Mesendoderm (in vitro differentiated cells): ENCODE data around the gene SUPV3L1.

Experiments
- DNase-seq: peaks from one replicate; pipeline ENCODE4 v3.0.0; 2013
- H2AK5ac ChIP-seq: 2 replicates; pipeline ENCODE4 v1.6.1; 2013; ENCODE audit warnings: low read length, inconsistent platforms
- H2BK120ac ChIP-seq: 2 replicates; pipeline ENCODE4 v1.6.1; 2013; ENCODE audit warnings: low read depth, mild to moderate bottlenecking, low read length, moderate library complexity, mixed read lengths
- H2BK15ac ChIP-seq: replicated peaks from 2 replicates; pipeline ENCODE4 v1.6.1; 2013; ENCODE audit warnings: low read depth, mild to moderate bottlenecking, moderate library complexity
- H2BK5ac ChIP-seq: 2 replicates; pipeline ENCODE4 v1.6.1; 2013; ENCODE audit warnings: low read length, inconsistent platforms
- H3K18ac ChIP-seq: 2 replicates; pipeline ENCODE4 v1.6.1; 2013; ENCODE audit warnings: mild to moderate bottlenecking, low read length, mixed read lengths
- H3K23ac ChIP-seq: one replicate; pipeline ENCODE4 v1.6.1; 2013; ENCODE audit warnings: low read length
- H3K27ac ChIP-seq: 2 replicates; pipeline ENCODE4 v1.5.1; 2013; ENCODE audit warnings: low read depth, mild to moderate bottlenecking, inconsistent platforms, low read length, moderate library complexity
- H3K27me3 ChIP-seq: 2 replicates; pipeline ENCODE4 v1.6.1; 2013; ENCODE audit warnings: low read length, control low read depth, mild to moderate bottlenecking, inconsistent platforms; ENCODE audit not compliant: insufficient read depth, poor library complexity
- H3K36me3 ChIP-seq: 2 replicates; pipeline ENCODE4 v1.6.1; 2013; ENCODE audit warnings: low read length, inconsistent platforms; ENCODE audit not compliant: control insufficient read depth, insufficient read depth
- H3K4ac ChIP-seq: one replicate; pipeline ENCODE4 v1.6.1; 2013; ENCODE audit warnings: low read depth, mild to moderate bottlenecking, low read length, moderate library complexity
- H3K4me1 ChIP-seq: 2 replicates; pipeline ENCODE4 v1.6.1; 2013; ENCODE audit warnings: low read depth, low read length, inconsistent platforms; ENCODE audit not compliant: control insufficient read depth
- H3K4me2 ChIP-seq: 2 replicates; pipeline ENCODE4 v1.6.1; 2013; ENCODE audit warnings: low read length
- H3K4me3 ChIP-seq: 2 replicates; pipeline ENCODE4 v1.5.1; 2013; ENCODE audit warnings: mild to moderate bottlenecking, low read length
- H3K56ac ChIP-seq: one replicate; pipeline ENCODE4 v1.6.1; 2013; ENCODE audit warnings: low read length
- H3K79me1 ChIP-seq: 2 replicates; pipeline ENCODE4 v1.6.1; 2013; ENCODE audit warnings: low read length, inconsistent platforms
- H3K79me2 ChIP-seq: 2 replicates; pipeline ENCODE4 v1.6.1; 2013; ENCODE audit warnings: mild to moderate bottlenecking, low read length; ENCODE audit not compliant: control insufficient read depth, insufficient read depth
- H3K9ac ChIP-seq: 2 replicates; pipeline ENCODE4 v1.6.1; 2013; ENCODE audit warnings: low read length, inconsistent platforms
- H4K5ac ChIP-seq: one replicate; pipeline ENCODE4 v1.6.1; 2013; ENCODE audit warnings: low read length
- H4K8ac ChIP-seq: one replicate; pipeline ENCODE4 v1.6.1; 2013; ENCODE audit warnings: low read depth, mild to moderate bottlenecking, control low read depth, low read length, moderate library complexity
- WGBS: extraction: QIAGEN DNeasy Blood & Tissue Kit; methylation state at CpG from one replicate; pipeline ENCODE4 v1.1.7; 2013; ENCODE audit warnings: low lambda C conversion rate, missing lambda C conversion rate; ENCODE audit not compliant: insufficient coverage; ENCODE audit errors: extremely low coverage; 5-methylcytosine and 5-hydroxymethylcytosine counted together

SUPV3L1 gene

DNA sequence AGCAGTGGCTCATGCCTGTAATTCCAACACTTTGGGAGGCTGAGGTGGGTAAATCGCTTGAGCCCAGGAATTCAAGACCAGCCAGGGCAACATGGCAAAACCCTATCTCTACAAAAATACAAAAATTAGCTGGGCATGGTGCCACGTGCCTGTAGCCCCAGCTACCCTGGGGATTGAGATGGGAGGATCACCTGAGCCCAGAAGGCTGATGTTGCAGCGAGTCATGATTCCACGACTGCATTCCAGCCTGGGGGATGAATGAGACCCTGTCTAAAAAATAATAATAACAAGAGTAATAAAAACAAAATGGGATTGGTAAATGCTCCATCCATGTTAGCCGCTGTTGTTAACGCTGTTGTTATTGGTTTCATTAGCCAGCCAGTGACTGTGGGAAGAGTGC, 38.8 kb downstream of the SUPV3L1 start:
- H3K27ac ChIP-seq, result no peak overlapping the region
- no peak overlapping the region for H3K23ac ChIP-seq
- no peak overlapping the region for H2BK15ac ChIP-seq
- no peaks in the 10 kb centered on the region for H3K27me3 ChIP-seq
- H3K79me1 ChIP-seq, result no peaks in the 10 kb centered on the region
- H3K18ac ChIP-seq, result no peak overlapping the region
- H4K5ac ChIP-seq, result no peak overlapping the region
- H3K36me3 ChIP-seq, result no peaks in the 10 kb centered on the region
- peak overlapping the region; percentile 21 for H3K4ac ChIP-seq
- WGBS, result no CpG with 5 or more reads among the region's 6 CpGs
- no peak overlapping the region for H3K9ac ChIP-seq
- DNase-seq, result no peak
- no peak overlapping the region for H2AK5ac ChIP-seq
- H2BK120ac ChIP-seq, result no peak overlapping the region
- H3K4me3 ChIP-seq, result no peak overlapping the region
- peaks cover 5% of the 10 kb centered on the region for H3K4me1 ChIP-seq
- no peak overlapping the region for H3K4me2 ChIP-seq
- H4K8ac ChIP-seq, result no peak overlapping the region
- H2BK5ac ChIP-seq, result no peak overlapping the region
- no peak overlapping the region for H3K56ac ChIP-seq
- no peaks in the 10 kb centered on the region for H3K79me2 ChIP-seq

DNA sequence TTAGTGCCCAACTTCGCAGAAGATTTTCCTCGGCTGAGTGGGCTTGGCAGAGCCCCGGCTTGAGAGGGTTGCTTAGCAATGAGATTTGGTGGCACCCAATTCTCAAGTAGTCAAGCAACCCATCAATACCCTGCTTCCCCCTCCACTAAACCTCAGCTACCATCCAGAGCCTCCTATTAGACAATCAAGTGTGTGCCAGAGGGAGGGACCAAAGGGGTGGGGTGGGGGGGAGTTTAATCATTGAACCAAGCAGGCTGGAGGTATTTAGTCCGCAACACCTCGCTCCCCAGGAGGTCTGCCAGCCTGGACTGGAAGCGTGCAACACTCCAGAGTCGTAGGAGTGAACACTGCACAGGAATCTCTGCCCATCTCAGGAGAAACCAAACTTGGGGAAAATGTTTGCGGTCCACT, 40.0 kb downstream of the SUPV3L1 start, which contains the start of gene HKDC1:
HKDC1 (plus strand) TSS at position 292 of the 411 bp plus-strand sequence; CDS start at position 396, 104 bp downstream.
- no peak within 1 kb of the TSS for H2BK15ac ChIP-seq
- H3K18ac ChIP-seq, result no peak within 1 kb of the TSS
- H3K56ac ChIP-seq, result no peak within 1 kb of the TSS
- H3K27ac ChIP-seq, result no peak within 1 kb of the TSS
- H3K4me2 ChIP-seq, result no peak within 1 kb of the TSS
- no peak within 1 kb of the TSS for H3K23ac ChIP-seq
- no peaks in the 10 kb centered on the region for H3K79me2 ChIP-seq
- H3K36me3 ChIP-seq, result no peaks in the 10 kb centered on the region
- no peak within 1 kb of the TSS for H3K4ac ChIP-seq
- H3K9ac ChIP-seq, result no peak within 1 kb of the TSS
- no peak within 1 kb of the TSS for H2BK120ac ChIP-seq
- peaks cover 5% of the 10 kb centered on the region for H3K4me1 ChIP-seq
- H2BK5ac ChIP-seq, result no peak within 1 kb of the TSS
- no peak within 1 kb of the TSS for H2AK5ac ChIP-seq
- DNase-seq, result no peak
- H3K27me3 ChIP-seq, result no peaks in the 10 kb centered on the region
- no peaks in the 10 kb centered on the region for H3K79me1 ChIP-seq
- H4K5ac ChIP-seq, result no peak within 1 kb of the TSS
- no CpG with 5 or more reads among the region's 8 CpGs for WGBS
- H4K8ac ChIP-seq, result no peak within 1 kb of the TSS
- no peak within 1 kb of the TSS for H3K4me3 ChIP-seq

DNA sequence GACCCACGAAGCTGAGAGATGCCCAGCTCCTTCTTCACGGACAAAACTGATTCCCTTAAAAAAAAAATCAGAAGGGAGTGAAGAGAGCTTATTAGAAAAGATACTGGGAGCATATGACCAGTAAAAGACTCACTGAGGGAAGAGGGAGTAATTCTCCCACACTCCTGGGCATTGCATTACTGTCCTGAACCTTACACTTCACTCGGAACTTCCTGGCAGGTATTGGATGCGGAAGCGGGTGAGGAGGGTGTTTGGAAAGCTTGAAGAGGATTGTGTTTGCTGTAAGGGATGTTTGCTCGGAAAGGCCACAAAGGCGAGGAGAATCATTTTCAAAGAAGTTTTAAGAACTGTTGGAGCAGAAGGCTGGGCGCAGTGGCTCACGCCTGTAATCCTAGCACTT, 40.5 kb downstream of the SUPV3L1 start:
- no peak for DNase-seq

DNA sequence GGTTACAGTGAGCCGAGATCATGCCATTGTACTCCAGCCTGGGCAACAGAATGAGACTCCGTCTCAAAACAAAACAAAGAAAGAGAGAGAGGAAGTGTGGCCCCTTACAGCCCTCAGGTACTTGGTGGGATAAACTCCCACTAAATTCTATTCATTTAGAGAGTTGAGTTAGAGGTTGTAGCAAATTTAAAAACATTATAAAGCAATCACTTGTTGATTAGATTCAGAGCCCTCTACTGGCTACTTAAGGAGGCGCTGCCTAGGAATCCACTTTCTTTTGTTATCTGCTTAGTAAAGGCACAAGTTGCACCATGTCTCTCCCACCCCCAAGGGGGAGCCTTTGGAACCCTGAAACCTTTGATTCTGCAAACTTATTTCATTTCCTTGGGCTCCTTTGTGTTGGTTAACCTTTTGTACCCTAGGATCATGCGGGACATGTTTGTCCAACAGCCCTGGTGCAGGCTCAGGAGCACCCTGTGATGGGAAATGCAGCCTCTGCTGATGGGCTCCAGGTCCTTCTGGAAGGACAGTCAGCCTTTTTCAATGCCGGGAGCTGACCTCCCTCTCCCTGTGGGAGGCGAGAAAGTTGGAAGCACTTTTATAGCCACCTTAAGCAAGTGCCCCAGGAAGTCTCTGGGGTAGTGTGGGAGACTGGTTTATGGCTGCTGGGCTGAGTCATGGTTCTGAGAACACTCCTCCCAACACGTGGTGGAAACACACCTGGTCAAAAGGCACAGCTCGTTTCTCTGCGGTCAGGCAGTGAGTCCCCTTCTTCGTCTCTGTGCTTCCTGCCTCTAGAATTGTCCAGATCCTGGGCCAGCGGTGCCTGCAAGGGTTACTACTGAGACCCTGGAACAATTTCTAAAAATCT, 42.4 kb downstream of the SUPV3L1 start:
- H3K79me1 ChIP-seq, result no peaks in the 10 kb centered on the region
- peak overlapping the region; percentile 79 for H3K56ac ChIP-seq
- no peaks in the 10 kb centered on the region for H3K27me3 ChIP-seq
- no peak overlapping the region for H2BK15ac ChIP-seq
- H3K4ac ChIP-seq, result peak overlapping the region; percentile 73
- H3K4me2 ChIP-seq, result no peak overlapping the region
- peaks cover 5% of the 10 kb centered on the region for H3K4me1 ChIP-seq
- H3K79me2 ChIP-seq, result no peaks in the 10 kb centered on the region
- H2BK5ac ChIP-seq, result no peak overlapping the region
- no peaks in the 10 kb centered on the region for H3K36me3 ChIP-seq
- no peak overlapping the region for H3K4me3 ChIP-seq
- no peak overlapping the region for H3K23ac ChIP-seq
- no peak overlapping the region for H2BK120ac ChIP-seq
- H4K5ac ChIP-seq, result peak overlapping the region; percentile 59
- peak; percentile 88 for DNase-seq
- H3K18ac ChIP-seq, result peak overlapping the region; percentile 4
- no CpG with 5 or more reads among the region's 11 CpGs for WGBS
- no peak overlapping the region for H4K8ac ChIP-seq
- H2AK5ac ChIP-seq, result no peak overlapping the region
- peak overlapping the region; percentile 15 for H3K9ac ChIP-seq
- H3K27ac ChIP-seq, result peak overlapping the region; percentile 2

More for the DNA sequence above, 40.5 kb downstream of the SUPV3L1 start:
- Histone ChIP-seq H4K8ac (no peak overlapping the region), H3K4ac (no peak overlapping the region), H2BK5ac (no peak overlapping the region), H3K79me1 (no peaks in the 10 kb centered on the region), H3K56ac (no peak overlapping the region), H3K79me2 (no peaks in the 10 kb centered on the region), H3K4me1 (peaks cover 5% of the 10 kb centered on the region), H3K36me3 (no peaks in the 10 kb centered on the region), H3K9ac (no peak overlapping the region), H2BK120ac (no peak overlapping the region), H3K23ac (no peak overlapping the region), H3K18ac (no peak overlapping the region), H4K5ac (no peak overlapping the region), H2AK5ac (no peak overlapping the region), H3K27ac (no peak overlapping the region), H3K4me3 (no peak overlapping the region), H2BK15ac (no peak overlapping the region), H3K4me2 (no peak overlapping the region), H3K27me3 (no peaks in the 10 kb centered on the region)
- WGBS, result no CpG with 5 or more reads among the region's 9 CpGs

DNA sequence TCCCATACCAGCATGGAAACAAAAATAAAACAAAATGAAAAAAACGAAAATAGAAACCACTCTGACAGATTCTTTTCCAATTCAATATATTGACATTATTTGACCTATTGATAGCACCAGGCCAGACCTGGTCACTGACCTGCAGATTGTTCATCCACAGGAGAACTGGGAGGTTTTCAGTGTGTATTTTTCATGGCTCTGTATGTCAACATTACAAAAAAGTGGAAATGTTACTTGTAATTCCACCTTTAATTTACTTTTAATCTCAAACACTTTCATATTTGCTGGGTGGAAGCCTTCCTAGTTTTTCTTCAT, 43.0 kb downstream of the SUPV3L1 start:
- Histone ChIP-seq H4K5ac (no peak overlapping the region), H3K9ac (no peak overlapping the region), H3K27ac (no peak overlapping the region), H3K4me2 (no peak overlapping the region), H2BK15ac (no peak overlapping the region), H3K4ac (peak overlapping the region; percentile 73), H3K27me3 (no peaks in the 10 kb centered on the region), H2BK120ac (no peak overlapping the region), H3K23ac (no peak overlapping the region), H3K36me3 (no peaks in the 10 kb centered on the region), H2BK5ac (no peak overlapping the region), H3K18ac (peak overlapping the region; percentile 4), H3K4me1 (peaks cover 5% of the 10 kb centered on the region), H3K4me3 (no peak overlapping the region), H2AK5ac (no peak overlapping the region), H3K79me2 (no peaks in the 10 kb centered on the region), H4K8ac (no peak overlapping the region), H3K56ac (peak overlapping the region; percentile 79), H3K79me1 (no peaks in the 10 kb centered on the region)
- WGBS, result no CpG with 5 or more reads among the region's 1 CpG
- DNase-seq, result no peak
